HepG2 (cell line): ENCODE results near the gene UBE3B. TPM values are rescaled to one million over a fixed set of nuclear protein-coding genes. Genes with fewer than 3 reads are reported as not detected.
A peak's percentile ranks its signal among the peaks of the same experiment; 100 is the strongest.

Experiments used
- CAMTA2 ChIP-seq: sonication (generic); formaldehyde crosslinking; IDR thresholded peaks from 2 replicates; pipeline ENCODE4 v1.4.0; 2020; ENCODE audit warnings: mild to moderate bottlenecking, missing genetic modification reagents, borderline replicate concordance
- DNMT1 ChIP-seq: sonication (generic); formaldehyde crosslinking; IDR thresholded peaks from 2 replicates; pipeline ENCODE4 v1.5.1; 2020; ENCODE audit warnings: mild to moderate bottlenecking, missing genetic modification reagents
- GATAD1 ChIP-seq: IDR thresholded peaks from 2 replicates; pipeline ENCODE4 v1.6.1; 2016; ENCODE audit warnings: missing genetic modification reagents, missing compliant biosample characterization
- GTF2F1 ChIP-seq: fragments of 150-350 bp; IDR thresholded peaks from 2 replicates; pipeline ENCODE4 v1.6.1; 2014; ENCODE audit warnings: low read length
- HNRNPK ChIP-seq: fragments of 200-400 bp; formaldehyde crosslinking; IDR thresholded peaks from 2 replicates; pipeline ENCODE4 v1.6.1; 2018; ENCODE audit warnings: low read length, low read depth, moderate library complexity, mild to moderate bottlenecking; ENCODE audit not compliant: poor library complexity, severe bottlenecking
- HOXA3 ChIP-seq: sonication (generic); formaldehyde crosslinking; IDR thresholded peaks from 2 replicates; pipeline ENCODE4 v1.5.0; 2020; ENCODE audit warnings: missing genetic modification reagents
- MED13 ChIP-seq: sonication (generic); formaldehyde crosslinking; IDR thresholded peaks from 2 replicates; pipeline ENCODE4 v1.5.0; 2020; ENCODE audit warnings: missing genetic modification reagents
- SMAD3 ChIP-seq: sonication (generic); formaldehyde crosslinking; IDR thresholded peaks from 2 replicates; pipeline ENCODE4 v1.4.0; 2020; ENCODE audit warnings: missing genetic modification reagents
- TGIF2 ChIP-seq: IDR thresholded peaks from 2 replicates; pipeline ENCODE4 v1.6.1; 2016; ENCODE audit warnings: control low read depth, missing compliant biosample characterization
- U2AF1 ChIP-seq: fragments of 200-400 bp; formaldehyde crosslinking; optimal IDR thresholded peaks from 2 replicates; pipeline ENCODE3; 2017; ENCODE audit warnings: mild to moderate bottlenecking, low read depth, low read length
- ZKSCAN8 ChIP-seq: IDR thresholded peaks from 2 replicates; pipeline ENCODE4 v1.6.1; 2016; ENCODE audit warnings: borderline replicate concordance, missing genetic modification reagents, missing compliant biosample characterization
- ZNF30 ChIP-seq: sonication (generic); formaldehyde crosslinking; IDR thresholded peaks from 2 replicates; pipeline ENCODE4 v1.5.0; 2020; ENCODE audit warnings: mild to moderate bottlenecking, missing genetic modification reagents
- ZNF337 ChIP-seq: sonication (generic); formaldehyde crosslinking; IDR thresholded peaks from 2 replicates; pipeline ENCODE4 v1.5.1; 2020; ENCODE audit warnings: missing genetic modification reagents, low read depth, mild to moderate bottlenecking, borderline replicate concordance
- polyA plus RNA-seq, 8 experiments: library from polyadenylated mRNA; depleted of rRNA in 3 of 8; stranded (reverse) in 7 of 8; unstranded in 1 of 8; fragments of >200 nt; fragmentation: Illumina TruSeq in 4 of 8; extraction: Trizol in 4 of 8; gene quantifications; 2 replicates each; pipeline versions ENCODE4 v1.2.1 to v1.2.3, GENCODE V29; 2011 to 2016; ENCODE audit warnings: low read depth in 4 of 8, missing spikeins in 1 of 8, mixed read lengths in 1 of 8; ENCODE audit not compliant: insufficient read depth in 1 of 8
- total RNA-seq, 5 experiments: library from RNA; depleted of rRNA; stranded (reverse); fragments of >200 nt; fragmentation: Illumina TruSeq; extraction: Trizol; gene quantifications; 2 replicates each; pipeline ENCODE4 v1.2.3, GENCODE V29; 2016; ENCODE audit warnings: low read depth in 1 of 5
- TF ChIP-seq, protein P1 (sequence below), 2 experiments: fragments of 450-650 bp in 1 of 2; sonication (generic) in 1 of 2; formaldehyde crosslinking in 1 of 2; IDR thresholded peaks; 2 replicates each; pipeline versions ENCODE4 v1.6.1 to v1.8.0; 2016 to 2022; ENCODE audit warnings: antibody characterized with exemption in 1 of 2, mild to moderate bottlenecking in 1 of 2, missing genetic modification reagents in 1 of 2
- TF ChIP-seq, protein P2 (sequence below): sonication (generic); formaldehyde crosslinking; IDR thresholded peaks from 2 replicates; pipeline ENCODE4 v1.8.1; 2023; ENCODE audit warnings: mild to moderate bottlenecking, missing genetic modification reagents
- TF ChIP-seq, protein P3 (sequence below): sonication (generic); formaldehyde crosslinking; IDR thresholded peaks from 2 replicates; pipeline ENCODE4 v1.5.0; 2020; ENCODE audit warnings: missing genetic modification reagents
- TF ChIP-seq, protein P4 (sequence below): sonication (generic); formaldehyde crosslinking; IDR thresholded peaks from 2 replicates; pipeline ENCODE4 v1.5.0; 2020; ENCODE audit warnings: missing genetic modification reagents

The UBE3B gene
- total and polyA plus RNA-seq, 2 of the 13 experiments (the other 11 are each of a cell fraction or from before 2014, with no cell fraction given), result 22.7 to 25.3 TPM

DNA sequence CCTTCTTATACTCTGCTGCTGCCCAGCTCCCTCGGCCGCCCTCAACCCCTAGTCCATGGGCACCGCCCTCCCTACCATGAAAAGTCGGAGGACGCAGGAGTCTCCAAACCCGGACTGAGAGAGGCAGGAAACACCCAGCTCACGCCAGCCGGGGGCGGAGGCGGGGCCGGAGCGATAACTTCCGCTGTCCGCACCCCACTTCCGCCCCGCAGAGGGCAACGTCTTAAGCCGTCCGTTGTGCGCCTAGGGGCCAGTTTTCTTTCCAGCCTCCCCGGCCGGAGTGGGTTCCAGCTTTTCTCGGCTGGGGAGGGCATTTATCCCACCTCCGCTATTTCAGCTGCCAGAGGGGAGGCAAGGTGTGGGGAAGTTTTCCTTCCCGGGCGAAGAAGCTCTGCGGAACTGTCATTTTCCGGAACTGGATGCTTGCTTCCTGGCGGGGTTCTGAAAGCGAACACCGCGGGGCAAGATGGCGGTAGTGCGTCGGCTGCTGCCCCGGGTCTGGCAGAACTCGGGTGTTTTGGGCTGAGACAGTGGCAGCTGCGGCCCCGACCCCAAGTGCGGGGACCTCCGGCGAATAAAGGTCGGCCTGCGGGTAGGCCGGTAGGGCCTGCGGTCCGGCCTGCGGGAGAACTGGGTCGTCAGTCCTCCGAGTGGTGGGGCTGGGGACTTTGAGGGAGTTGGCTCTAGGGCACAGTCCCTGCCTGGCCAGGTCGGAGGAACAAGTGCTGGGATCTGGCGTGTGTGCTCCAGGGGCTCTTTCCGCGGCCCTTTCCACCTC, at the start of gene UBE3B, which contains the start of gene KCTD10 (continued):
- TF ChIP-seq, protein P1, sequence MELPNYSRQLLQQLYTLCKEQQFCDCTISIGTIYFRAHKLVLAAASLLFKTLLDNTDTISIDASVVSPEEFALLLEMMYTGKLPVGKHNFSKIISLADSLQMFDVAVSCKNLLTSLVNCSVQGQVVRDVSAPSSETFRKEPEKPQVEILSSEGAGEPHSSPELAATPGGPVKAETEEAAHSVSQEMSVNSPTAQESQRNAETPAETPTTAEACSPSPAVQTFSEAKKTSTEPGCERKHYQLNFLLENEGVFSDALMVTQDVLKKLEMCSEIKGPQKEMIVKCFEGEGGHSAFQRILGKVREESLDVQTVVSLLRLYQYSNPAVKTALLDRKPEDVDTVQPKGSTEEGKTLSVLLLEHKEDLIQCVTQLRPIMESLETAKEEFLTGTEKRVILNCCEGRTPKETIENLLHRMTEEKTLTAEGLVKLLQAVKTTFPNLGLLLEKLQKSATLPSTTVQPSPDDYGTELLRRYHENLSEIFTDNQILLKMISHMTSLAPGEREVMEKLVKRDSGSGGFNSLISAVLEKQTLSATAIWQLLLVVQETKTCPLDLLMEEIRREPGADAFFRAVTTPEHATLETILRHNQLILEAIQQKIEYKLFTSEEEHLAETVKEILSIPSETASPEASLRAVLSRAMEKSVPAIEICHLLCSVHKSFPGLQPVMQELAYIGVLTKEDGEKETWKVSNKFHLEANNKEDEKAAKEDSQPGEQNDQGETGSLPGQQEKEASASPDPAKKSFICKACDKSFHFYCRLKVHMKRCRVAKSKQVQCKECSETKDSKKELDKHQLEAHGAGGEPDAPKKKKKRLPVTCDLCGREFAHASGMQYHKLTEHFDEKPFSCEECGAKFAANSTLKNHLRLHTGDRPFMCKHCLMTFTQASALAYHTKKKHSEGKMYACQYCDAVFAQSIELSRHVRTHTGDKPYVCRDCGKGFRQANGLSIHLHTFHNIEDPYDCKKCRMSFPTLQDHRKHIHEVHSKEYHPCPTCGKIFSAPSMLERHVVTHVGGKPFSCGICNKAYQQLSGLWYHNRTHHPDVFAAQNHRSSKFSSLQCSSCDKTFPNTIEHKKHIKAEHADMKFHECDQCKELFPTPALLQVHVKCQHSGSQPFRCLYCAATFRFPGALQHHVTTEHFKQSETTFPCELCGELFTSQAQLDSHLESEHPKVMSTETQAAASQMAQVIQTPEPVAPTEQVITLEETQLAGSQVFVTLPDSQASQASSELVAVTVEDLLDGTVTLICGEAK (IDR thresholded peaks at IDR 0.05), result peak; percentile 97
- TF ChIP-seq, protein P1 (CRISPR knock-in tag; IDR thresholded peaks at IDR 0.05), result peak; percentile 77
- TF ChIP-seq CAMTA2 (CRISPR knock-in tag), result 0 out of 2 replicates have a peak, but pooled peaks have one; percentile 93
- TF ChIP-seq ZKSCAN8 (CRISPR knock-in tag), result no peak
- no peak for TF ChIP-seq DNMT1 (CRISPR knock-in tag)
- TF ChIP-seq HOXA3 (CRISPR knock-in tag), result peak; percentile 94
- TF ChIP-seq, protein P2, sequence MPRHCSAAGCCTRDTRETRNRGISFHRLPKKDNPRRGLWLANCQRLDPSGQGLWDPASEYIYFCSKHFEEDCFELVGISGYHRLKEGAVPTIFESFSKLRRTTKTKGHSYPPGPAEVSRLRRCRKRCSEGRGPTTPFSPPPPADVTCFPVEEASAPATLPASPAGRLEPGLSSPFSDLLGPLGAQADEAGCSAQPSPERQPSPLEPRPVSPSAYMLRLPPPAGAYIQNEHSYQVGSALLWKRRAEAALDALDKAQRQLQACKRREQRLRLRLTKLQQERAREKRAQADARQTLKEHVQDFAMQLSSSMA (CRISPR knock-in tag), result no peak; the same call in 1 of the 2 replicates
- TF ChIP-seq TGIF2 (CRISPR knock-in tag), result no peak
- TF ChIP-seq U2AF1, result peak; percentile 78
- TF ChIP-seq ZNF30 (CRISPR knock-in tag), result no peak
- TF ChIP-seq, protein P3, sequence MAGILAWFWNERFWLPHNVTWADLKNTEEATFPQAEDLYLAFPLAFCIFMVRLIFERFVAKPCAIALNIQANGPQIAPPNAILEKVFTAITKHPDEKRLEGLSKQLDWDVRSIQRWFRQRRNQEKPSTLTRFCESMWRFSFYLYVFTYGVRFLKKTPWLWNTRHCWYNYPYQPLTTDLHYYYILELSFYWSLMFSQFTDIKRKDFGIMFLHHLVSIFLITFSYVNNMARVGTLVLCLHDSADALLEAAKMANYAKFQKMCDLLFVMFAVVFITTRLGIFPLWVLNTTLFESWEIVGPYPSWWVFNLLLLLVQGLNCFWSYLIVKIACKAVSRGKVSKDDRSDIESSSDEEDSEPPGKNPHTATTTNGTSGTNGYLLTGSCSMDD (CRISPR knock-in tag), result no peak
- TF ChIP-seq GTF2F1, result no peak
- no peak for TF ChIP-seq HNRNPK
- TF ChIP-seq GATAD1, result peak; percentile 99
- TF ChIP-seq, protein P4, sequence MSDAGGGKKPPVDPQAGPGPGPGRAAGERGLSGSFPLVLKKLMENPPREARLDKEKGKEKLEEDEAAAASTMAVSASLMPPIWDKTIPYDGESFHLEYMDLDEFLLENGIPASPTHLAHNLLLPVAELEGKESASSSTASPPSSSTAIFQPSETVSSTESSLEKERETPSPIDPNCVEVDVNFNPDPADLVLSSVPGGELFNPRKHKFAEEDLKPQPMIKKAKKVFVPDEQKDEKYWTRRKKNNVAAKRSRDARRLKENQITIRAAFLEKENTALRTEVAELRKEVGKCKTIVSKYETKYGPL (CRISPR knock-in tag), result no peak
- TF ChIP-seq ZNF337 (CRISPR knock-in tag), result peak; percentile 67; the same call in 1 of the 2 replicates
- TF ChIP-seq SMAD3 (CRISPR knock-in tag), result peak; percentile 77; the same call in 1 of the 2 replicates
- TF ChIP-seq MED13 (CRISPR knock-in tag), result no peak
